GM10248 (cell line): Measurements from ENCODE around the gene PHF8.

Experiments
- CTCF ChIA-PET: fragments of 300-600 bp; sonication (Branson Sonifier 250); formaldehyde crosslinking; extraction: SDS; loops from one replicate; lab custom pipeline; 2021; ENCODE audit warnings: antibody characterized with exemption; lab: Yijun Ruan, JAX
- POLR2A ChIA-PET: fragments of 350-650 bp; sonication (Branson Sonifier 250); formaldehyde crosslinking; extraction: SDS; loops from one replicate; lab custom pipeline; 2020; ENCODE audit warnings: antibody characterized with exemption; lab: Yijun Ruan, JAX
- DNase-seq: peaks from one replicate; pipeline ENCODE4 v3.0.0; 2012; ENCODE audit errors: extremely low spot score
- TF ChIP-seq, protein P1 (sequence below): IDR thresholded peaks from 2 replicates; pipeline ENCODE4 v1.5.1; 2012; ENCODE audit warnings: mild to moderate bottlenecking, low read depth; ENCODE audit errors: extremely low read depth, missing control alignments, control extremely low read depth

PHF8 gene

DNA sequence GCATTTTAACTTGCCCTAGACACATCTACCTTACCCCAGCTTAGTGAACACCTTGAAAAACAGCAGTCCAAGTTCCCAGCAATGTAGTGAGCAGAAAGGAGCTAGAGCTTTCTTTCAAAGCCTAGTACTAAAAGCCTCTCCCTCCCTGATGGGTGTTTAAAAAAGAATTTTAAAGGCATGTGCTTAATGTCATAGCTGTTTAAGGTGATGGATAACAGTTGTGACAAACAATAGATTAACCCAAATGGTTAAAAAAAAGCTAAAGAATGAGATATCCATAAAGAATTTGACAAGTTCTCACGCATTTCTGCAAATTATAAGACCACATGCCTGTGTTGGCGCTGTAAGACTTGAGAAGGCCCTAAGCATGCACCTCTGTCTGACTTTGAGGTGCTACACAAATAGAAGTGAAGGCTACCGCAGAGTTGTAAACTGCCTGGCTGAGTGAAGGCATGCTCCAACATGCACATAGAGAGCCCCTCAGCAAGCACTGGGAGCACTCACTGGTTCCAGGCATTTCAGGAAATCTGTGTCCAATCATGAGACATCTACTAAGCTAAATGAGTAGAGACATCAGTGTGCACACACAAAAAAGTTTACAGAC is 94.0 kb downstream of the PHF8 start:
- ChIA-PET POLR2A (no interaction called here), CTCF (no interaction called here)
- TF ChIP-seq, protein P1, sequence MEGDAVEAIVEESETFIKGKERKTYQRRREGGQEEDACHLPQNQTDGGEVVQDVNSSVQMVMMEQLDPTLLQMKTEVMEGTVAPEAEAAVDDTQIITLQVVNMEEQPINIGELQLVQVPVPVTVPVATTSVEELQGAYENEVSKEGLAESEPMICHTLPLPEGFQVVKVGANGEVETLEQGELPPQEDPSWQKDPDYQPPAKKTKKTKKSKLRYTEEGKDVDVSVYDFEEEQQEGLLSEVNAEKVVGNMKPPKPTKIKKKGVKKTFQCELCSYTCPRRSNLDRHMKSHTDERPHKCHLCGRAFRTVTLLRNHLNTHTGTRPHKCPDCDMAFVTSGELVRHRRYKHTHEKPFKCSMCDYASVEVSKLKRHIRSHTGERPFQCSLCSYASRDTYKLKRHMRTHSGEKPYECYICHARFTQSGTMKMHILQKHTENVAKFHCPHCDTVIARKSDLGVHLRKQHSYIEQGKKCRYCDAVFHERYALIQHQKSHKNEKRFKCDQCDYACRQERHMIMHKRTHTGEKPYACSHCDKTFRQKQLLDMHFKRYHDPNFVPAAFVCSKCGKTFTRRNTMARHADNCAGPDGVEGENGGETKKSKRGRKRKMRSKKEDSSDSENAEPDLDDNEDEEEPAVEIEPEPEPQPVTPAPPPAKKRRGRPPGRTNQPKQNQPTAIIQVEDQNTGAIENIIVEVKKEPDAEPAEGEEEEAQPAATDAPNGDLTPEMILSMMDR, result no peak
- no peak for DNase-seq

DNA sequence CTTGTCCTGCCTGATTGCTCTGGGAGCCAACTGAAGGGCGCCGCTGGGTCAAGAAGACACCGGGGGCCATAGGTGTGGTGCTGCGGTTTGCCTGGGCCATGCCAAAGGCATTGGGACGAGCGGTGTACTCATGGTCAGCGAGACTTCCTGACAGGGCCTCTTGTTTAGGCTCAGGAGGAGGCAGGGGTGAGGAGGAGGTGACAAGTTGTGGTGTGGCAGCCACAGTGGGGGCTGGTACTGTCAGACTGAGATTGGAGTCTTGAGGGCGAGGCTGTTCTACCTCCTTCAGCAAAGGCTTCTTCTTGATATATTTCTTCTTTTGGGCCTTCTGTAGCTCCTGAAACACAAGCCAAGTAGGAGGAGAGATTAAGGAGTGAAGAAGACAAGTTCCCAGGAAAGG is 104.1 kb downstream of the PHF8 start:
- TF ChIP-seq, protein P1, result no peak
- ChIA-PET POLR2A (interaction anchor here (0.6 kb wide), 1 partner anchor 103 kb away, joined by 6 read pairs; no protein-coding TSS in a partner anchor), CTCF (interaction anchor here (1.3 kb wide), 1 partner anchor 10 kb away, joined by 4 read pairs; no protein-coding TSS in a partner anchor)
- no peak for DNase-seq

DNA sequence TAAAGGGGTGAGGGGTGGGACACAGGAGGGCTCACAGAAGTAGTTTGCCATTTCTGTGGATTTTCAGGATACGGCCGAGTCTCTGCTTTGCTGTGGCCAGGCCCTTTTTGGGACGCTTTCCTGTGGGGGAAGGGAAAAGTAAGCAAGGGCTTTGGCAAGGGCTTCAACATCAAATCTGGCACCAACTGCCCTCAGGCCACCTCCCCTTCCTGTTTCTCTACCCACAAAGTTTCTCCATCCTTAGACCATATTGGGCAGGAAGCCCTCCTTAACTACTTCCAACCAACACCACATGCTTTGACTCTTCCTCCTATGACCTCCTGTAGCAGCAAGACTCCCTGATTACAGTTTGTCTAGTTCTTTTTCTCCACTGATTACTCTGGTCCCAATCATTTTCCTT is 105.1 kb downstream of the PHF8 start:
- DNase-seq, result no peak
- ChIA-PET POLR2A (no interaction called here), CTCF (no interaction called here)
- TF ChIP-seq, protein P1, result no peak

DNA sequence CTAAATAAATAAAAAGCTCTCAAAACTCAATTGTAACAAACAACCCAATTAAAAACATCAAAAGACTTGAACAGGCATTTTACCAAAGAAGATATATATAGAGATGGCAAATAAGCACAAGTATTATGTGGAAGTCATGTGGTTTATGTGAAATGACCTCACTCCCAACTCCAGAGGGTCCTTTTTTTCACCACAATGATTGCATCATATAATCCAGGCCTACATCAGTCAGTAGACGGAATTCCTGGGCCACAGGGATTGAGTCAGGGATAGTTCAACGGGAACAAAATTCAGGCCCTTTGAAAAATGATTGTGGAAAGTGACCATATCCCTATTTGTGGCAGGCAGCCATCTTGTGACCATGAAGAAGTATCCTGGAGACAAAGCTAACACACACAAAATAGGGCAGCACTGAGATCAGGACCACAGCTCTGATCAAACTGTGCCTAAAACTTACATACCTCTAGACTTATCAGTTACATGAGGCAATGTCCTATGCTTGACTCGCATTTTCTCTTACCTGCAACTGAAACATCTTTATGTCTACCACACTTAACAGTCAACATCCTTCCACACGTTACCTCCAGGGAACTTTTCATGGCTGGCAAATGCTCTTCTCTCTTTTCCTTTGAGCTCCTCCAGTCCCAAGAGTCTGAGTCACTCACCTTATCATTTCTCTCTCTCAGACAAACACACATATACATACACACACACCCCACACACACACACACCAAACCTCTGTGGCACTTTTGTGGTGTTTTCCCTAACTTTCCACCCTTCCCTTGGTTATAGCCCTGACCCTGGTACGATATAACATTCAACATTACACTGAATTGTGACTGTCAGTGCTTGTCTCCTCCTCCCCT is 113.5 kb downstream of the PHF8 start:
- TF ChIP-seq, protein P1, result no peak
- ChIA-PET CTCF (interaction anchor here (1.0 kb wide), 1 partner anchor 10 kb away, joined by 4 read pairs; no protein-coding TSS in a partner anchor), POLR2A (no interaction called here)
- no peak for DNase-seq

DNA sequence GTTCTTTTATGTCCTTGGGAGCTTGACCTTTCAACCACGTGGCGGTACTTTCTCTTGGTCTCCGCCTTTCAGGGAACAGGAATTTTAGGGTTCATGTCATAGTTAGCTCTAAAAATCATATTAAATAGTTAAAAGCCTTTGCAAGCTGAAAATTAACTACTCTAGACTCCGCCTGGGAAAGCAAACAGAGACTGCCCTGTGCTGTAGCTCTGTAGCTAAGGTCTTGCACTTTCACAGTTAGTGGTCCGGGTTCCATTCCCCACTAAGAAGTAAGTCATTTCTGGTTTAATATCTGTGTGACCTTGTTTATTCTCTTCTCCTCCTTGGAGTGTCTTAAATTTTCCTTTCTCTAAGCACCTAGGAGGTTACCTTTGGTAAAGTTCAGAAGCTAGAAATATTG is 118.2 kb downstream of the PHF8 start:
- ChIA-PET POLR2A (no interaction called here), CTCF (no interaction called here)
- TF ChIP-seq, protein P1, result no peak
- DNase-seq, result no peak

DNA sequence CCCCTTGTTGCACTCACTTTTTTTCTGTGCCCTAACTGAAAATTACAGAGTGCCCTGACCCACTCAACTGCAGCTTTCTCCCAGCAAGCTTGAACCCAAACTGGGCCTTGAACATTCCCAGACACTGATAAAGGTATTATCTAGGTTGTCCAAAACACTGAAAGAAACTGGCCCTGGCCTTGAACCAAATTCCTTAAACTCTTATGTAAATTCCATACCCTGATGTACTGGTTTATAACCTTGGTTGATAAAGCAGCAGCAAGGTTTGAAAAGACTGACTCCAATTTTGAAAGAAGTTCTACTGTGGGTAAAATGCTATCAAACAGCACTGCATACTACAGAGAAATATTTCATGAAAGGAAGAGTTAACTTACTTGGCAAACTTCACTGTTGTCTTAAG is 125.6 kb downstream of the PHF8 start:
- POLR2A ChIA-PET, result no interaction called here
- TF ChIP-seq, protein P1, result no peak
- CTCF ChIA-PET, result no interaction called here
- no peak for DNase-seq
